HG02588 (cell line): ENCODE measurements around the gene PPIL1.

Source experiments
- ATAC-seq: cut with Tn5 transposase; IDR thresholded peaks from one replicate; pipeline ENCODE4 v1.9.1; 2021; ENCODE audit warnings: mild to moderate bottlenecking, moderate library complexity; ENCODE audit not compliant: unreplicated experiment

The PPIL1 gene

DNA sequence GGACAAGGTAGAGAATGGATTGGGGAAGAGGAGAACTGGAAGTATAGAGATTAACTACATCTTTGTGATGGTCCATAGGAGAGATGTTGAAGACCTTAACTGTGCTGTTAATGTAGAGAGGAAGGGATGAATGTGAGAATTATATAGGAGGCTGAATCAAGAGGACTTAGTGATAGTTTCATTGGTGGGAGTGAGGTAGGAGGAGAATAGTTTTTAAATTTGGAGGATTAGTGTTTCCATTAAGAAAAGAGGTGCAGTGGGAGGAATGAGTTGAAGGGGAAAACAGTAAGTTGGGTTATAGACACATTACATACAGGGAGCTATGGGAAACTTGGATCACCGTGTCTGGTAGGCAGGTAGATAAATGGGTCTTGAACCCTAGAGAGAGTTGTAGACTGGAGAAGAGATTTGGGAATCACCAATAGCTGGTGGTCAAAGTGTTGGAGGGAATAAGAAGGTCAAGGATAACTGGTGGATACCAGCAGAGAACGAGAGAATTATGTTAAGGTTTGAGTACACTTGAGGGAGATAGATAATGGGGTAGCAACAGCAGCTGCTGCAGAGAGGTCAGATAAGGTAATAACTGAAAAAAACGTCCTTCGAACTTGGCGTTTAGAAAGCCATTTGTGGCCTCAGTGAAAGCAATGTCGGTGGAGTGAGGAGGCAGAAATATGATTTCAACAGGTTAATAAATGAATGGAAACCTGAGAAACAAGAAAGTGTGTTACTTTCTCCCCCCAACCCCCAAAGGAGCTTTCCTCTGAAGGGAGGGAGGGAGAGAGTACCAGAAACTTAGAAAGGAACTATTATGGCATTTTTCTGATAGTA lies 14.3 kb upstream of the PPIL1 start:
- no peak for ATAC-seq

DNA sequence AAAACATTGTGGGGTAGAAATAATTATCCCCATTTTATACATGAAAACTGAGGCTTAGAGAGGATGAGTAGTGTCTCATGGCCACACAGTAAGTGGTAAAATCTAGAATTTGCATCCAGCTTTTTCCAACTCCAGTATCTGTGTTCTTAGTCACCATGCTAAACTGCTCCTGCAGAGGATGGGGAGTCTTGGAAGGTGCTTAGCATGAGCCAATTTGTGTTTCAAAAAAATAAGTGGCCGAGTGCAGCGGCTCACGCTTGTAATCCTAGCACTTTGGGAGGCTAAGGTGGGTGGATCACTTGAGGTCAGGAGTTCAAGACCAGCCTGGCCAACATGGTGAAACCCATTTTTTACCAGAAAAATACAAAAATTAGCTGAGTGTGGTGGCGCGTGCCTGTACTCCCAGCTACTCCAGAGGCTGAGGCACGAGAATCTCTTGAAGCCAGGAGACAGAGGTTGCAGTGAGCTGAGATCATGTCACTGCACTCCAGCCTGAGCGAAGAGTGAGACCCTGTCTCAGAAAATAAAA lies 13.6 kb upstream of the PPIL1 start:
- ATAC-seq = no peak

DNA sequence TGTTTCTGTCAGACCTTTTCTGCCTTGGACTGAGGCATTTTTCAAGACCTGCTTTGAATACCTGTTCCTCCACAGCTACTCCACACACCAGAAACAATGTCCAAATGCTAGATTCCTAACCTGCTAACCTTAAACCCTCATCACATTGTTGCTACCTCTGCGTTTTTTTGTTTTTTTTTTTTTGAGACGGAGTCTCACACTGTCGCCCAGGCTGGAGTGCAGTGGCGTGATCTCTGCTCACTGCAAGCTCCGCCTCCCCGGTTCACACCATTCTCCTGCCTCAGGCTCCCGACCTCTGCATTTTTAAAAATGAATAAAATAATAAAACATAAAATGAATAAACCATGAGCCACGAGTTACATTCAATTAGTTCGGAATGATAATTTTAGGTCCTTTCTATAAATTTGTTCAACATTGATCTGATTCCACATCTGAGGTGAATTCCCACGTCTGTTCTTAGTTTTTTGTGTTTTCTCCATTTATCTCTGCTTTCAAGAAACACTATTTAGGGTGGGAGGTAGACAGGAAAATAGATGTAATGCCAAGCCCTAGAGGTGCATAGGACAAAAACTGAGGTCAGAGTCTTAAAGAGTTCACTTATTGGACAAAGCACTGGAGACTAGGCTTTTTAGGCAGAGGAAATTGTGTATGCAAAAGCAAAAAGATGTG lies 12.5 kb upstream of the PPIL1 start:
- no peak for ATAC-seq

DNA sequence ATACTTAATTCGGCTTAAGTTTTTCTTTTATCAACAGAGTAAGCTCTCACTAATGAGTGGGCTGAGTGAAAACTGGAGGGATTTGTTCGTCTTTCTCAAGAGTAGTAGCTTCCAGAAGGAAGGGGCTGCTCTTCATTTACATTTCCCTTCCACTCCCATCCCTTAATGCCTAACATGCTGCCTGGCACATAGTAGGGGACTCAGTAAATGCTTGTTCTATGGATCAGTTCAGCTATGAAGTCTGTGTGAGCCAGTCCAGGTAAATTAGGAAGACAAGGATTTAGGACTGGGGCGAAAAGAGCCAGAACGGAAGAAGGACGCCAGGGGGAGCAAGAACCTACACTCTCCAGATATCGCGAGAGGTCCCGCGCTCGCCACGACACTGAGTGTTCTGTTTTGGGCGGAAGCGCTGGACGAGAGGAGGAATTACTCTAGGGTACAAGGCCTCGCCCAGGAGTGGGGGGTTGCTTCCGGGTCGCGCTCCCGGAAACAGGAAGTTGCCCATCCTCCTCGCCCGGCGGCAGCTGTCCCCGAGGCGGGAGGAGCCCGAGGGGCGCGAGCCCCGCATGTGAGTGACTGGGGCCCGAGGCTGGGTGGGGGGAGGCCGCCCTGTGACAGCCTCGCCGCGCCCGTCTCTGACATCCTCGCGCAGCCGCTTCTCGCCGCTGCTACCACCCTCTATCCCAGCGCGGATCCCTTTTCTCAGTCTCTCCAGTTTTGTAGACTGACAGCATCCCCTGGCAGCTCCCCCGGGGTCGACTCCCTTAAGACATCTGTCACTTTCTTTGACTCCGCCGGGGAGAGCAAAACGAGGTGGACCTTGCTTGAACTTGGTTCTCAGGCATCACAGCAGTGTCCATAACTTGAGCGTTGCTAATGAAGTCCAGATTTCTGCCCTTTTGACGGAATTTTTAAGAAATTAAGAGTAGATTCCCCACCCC lies 11.1 kb upstream of the PPIL1 start, which contains the start of gene C6orf89:
Gene C6orf89 (plus strand): TSS at position 492 of the 941 bp plus-strand sequence. CDS start 13,493 bp downstream, outside the sequence.
- peak; percentile 97 for ATAC-seq

DNA sequence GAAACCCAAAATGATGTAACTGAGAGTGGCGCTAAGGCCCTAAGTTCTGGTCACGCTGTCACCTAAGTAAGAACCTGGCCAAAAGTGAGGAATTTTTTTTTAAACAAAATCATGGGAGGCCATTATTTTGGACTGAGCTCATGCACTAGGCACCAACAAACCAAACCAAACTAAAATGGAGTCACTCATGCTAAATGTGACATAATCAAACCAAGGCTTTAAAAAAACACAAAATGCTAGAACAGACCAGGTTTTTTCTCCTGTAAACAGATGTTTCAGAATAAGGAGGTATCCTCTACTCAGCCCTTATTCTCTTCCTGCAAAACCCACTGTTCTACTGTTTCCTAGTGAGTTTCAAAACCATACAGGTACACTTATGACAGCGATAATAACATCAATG lies 10.0 kb upstream of the PPIL1 start:
- no peak for ATAC-seq

DNA sequence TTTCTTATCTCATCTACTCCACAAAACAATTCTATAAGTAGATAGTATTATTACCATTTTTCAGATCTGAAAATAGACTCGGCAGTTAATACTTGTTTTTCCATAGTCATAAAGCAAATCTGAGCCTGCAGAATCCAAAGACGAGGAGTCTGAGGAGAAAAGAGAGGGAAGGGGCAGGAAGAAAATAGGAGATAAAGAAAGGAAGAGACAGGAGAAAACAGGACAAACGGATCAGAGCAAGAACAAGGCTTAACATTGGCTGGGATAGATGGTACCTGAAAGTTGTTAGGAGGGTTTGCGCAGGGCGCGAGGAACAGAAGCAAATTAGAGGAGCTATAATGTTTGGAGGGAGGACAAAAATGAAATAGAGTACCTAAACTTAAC lies 639 bp upstream of the PPIL1 start:
- ATAC-seq = no peak

DNA sequence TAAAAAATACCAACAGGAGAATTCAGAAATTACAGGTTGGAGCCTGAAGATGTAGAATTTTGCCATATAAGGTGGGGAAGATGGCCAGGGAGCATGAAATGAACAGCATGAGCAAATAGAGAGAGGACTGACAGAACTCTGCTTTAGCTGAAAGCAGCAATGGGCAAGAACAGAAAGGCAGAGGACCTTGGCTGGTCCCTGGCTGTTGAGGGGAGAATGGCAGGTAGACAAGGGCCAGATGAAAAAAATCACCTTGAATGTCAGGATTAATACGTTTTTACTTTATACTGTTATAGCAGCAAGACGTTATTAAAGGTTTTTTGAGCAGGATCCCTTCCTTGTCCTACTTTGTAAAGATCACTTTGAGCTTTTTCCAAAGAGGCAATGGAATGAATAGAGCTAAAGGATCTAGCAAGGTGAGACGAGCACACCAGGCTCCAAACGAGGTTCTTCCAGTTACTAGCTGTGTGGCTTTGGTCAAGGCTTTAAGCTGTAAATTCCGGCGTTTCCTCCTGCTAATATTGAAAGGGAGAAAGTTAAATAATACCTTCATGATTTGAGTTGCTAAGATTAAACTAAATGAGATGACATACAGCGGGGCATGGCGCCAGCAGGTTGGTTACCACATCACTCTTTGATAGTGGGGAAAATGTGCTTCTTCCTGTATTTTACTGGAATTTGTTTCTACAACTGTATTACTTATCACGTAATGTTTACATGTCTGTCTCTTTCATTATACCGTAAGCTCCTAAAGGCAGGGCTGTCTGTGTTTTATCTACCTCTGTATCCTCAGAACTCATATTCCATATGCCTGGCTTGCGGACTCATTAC lies 776 bp downstream of the PPIL1 start:
- no peak for ATAC-seq

DNA sequence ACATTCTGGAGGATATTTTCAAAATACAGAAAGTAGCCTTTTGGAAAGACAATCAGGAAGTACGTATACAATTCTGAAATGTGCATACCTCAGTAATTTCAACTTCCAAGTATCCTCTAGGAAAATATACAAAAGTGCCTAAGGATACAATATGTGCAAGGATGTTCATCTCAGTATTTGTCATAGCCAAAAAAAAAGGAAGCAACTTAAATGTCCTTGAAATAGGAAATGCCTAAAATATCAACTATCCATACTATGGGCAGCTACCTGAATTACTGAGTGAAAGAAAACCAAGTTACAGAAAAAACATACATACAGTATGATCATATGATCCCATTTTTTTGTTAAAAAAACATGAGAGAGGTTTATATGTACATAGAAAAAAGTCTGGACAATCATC lies 1.5 kb downstream of the PPIL1 start:
- ATAC-seq = no peak

DNA sequence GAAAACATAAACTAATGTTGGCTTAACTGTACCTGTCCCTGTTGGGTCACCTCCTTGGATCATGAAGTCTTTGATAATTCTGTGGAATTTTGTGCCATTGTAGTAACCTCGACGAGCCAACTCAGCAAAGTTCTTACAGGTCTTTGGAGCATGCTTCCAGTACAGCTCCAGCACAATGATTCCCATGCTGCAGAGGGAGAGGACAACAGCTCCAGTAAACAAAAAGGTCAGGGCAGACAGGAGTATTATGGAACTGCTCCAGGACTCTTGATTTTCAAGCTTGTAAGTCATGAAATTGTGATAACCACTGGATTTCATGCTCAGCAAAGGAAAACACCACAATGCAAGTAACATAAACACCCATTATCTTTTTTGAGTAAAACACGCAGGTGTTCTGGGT lies 2.9 kb downstream of the PPIL1 start:
- ATAC-seq = no peak

DNA sequence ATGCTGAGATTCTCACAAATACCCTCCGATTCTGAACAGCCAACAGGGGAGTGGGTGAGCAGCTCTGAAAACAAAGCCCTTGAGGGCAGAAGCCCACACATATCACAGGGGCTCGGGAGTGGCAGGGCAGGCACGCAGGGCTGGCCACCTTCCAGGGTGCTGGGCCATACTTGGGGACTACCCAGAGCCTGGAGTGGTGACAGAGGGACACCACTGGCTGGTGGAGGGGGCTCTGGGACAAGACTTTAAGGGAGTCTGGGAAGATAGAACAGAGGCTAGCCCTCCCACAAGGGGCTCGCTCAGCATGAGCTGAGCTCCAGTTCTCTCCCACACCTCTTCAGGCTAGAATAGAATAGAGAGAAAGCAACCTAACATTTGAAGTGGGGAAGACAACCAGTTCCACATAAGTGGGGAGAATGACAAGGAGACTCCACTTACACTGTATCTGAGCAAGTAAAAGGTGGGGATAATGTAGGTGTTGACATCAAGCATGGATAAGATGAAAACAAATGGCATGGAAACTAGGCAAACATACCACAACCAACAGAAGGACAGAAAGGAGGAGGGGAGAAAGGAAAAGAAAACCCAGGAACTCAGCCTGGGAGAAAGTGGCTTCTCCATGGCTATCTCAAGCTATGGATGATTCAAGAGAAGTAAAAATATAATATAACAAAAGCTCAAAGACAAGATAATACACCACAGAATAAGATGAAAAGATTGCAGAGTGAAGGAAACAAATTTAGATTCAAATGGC lies 7.0 kb downstream of the PPIL1 start:
- no peak for ATAC-seq

DNA sequence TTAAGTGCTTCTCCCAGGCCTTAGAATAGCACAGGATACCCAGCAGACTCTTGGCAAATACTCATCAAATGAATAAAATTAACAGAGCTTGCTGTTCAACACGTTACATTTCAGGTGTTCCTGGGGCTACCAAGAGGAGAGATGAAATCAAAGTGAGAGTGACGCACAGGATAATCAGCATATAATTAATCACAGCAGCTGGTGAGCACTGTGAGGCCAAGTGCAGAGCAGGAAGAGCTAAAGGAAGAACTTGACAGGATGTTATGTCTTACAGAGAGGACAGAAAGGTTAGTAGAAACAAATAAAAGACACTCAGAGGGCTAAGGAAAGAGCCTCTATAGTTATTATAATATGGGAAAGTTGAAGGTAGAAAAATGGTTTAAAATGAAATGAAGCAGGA lies 8.8 kb downstream of the PPIL1 start:
- no peak for ATAC-seq

DNA sequence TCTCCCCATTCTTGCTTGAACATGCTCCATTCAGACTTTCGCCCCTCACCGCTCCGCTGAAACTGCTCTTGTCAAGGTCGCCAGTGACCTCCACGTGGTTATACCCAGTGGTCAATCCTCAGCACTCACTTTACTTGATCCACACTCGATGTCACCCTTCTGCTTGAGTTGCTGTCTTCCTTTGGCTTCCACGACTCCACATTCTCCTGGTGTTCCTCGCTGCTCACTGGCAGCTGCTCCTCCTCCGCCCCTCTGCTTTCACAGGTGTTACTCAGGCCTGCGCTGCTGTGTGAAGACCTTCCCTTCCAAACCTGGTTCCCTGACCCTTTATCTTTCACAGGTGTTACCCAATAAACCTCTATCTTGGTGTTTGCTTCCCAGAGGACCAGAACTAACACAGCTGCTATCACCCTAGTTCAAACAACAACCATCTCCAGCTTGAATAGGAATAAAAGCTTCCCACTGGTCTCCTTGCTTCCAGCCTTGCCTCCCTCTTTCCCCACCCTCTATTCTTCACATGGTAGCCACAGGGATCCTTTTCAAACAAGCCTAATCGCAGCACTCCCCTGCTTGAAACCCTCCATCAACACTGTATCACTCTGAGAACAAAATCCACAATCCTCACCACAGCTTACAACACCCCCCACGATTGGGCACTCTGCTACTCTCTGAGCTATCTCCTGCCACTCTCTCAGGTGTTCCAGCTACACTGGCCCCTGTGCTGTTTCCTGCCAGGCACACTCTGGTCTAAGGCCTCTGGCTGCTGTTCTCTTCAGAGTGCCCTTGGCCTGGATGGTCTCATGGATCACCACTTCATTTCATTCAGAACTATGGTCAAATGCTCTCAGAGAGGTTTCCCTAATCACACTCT lies 10.7 kb downstream of the PPIL1 start:
- ATAC-seq = no peak

DNA sequence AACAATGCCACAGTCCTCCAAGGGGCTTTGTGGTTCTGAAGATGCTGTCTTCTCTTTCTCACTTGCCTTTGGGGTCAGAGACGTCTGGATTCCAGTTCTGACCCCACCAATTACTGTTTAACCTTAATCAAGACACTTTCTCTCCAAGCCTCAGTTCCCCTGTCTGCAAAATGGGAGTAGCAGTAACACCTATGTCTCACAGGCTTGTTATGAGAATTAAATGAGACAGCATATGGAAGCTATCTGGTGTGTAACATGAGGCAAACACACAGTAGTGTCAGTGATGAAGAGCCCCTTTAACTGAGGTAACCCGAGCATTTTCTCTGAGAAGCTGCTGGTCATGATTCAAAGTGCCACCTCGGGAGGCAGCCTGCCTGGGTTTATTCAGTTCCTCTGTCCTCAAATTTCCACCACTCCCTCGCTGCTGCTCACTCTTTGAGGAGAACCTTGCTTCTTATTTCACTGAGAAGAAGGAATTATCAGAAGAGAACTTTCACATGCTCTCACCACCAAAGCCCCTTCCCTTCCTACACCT lies 11.7 kb downstream of the PPIL1 start:
- ATAC-seq = no peak

DNA sequence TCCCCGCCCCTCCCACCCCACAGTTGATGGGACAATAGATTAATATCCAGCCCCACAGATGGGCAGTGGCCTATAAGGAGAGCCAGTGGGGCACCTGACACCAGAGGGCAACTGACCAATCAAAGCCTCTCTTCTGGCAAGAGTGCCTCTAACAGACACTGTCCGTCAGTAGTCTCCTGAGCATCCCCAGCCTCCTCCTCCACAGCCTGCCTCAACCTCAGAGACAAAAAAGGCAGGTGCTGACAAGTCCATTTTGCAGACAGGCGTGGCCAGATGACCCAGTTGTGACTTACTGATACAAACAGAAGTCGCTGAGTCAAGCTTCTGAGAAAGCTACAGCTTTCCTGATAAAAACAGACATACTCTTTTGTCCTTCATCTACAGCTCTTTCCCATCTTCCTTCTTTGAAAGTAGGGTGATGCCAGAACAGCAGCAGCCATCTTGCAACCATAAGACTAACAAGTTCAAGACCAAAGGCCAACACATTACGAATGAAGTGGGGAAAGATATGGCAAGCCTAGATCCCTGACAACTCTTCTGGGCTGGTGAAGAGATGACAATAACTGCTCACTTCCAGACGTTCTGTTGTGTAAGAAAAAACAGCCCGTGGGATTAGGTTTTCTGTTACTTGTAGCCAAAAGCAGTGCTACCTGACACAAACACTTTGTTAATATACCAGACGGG lies 12.3 kb downstream of the PPIL1 start:
- ATAC-seq = no peak

DNA sequence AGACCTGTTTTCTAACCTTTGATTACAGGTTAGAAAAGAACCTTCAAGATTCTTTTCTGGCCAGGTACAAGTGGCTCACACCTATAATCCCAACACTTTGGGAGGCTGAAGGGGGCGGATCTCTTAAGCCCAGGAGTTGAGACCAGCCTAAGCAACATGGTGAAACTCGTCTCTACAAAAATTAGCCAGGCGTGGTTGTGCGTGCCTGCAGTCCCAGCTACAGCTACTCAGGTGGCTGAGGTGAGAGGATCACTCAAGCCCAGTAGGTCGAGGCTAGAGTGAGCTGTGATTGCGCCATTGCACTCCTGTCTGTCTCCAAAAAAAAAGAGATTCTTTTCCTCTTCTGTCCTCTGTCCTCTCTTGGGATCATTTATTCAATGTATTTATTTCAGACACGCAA lies 14.5 kb downstream of the PPIL1 start:
- no peak for ATAC-seq

DNA sequence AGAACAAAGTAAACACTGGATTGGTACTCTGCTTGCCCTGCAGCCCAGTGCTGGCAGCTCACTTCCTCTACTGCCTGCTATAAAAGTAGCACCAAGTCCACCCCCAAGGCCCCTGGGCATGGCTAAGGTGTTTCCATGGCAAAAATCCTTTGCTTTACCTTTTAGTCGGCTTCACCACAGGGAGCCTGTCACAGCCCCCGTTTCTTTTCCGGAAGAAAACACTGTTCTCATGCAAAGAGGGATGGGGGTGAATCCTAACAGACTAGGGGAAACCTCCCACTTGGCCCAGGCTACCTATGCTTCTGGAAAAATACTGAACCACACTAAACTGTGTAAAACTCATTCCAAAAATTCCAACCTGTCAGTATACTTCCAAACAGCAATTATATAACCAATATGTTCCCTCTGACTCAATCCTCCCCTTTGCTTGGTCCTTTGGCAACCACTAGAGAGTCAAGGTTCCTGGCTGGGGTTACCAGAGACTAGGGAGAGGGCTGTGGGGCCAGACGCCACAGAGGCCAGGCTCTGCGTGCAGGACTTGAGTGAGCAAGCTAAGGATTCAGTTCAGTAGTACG lies 16.1 kb downstream of the PPIL1 start:
- ATAC-seq = no peak

DNA sequence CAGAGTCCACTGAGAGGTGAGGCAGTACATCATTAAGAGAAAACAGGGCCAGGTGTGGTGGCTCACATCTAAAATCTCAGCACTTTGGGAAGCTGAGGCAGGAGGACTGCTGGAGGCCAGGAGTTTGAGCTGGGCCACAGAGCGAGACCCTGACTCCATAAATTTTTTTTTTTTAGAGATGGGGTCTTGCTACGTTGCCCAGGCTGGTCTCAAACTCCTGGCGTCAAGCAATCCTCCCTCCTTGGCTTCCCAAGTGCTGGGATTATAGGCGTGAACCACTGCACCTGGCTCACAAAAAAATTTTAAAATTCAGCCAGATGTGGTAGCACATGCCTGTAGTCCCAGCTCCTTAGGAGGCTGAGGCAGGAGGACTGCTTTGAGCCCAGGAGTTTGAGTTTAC lies 17.3 kb downstream of the PPIL1 start:
- no peak for ATAC-seq
